Right lung (tissue), 5 donors: Measurements from ENCODE around the gene BUD13. TPM values are rescaled to one million over a fixed set of nuclear protein-coding genes. Genes with fewer than 3 reads are reported as not detected.
"Not testable (repeated sequence)": the region's sequence is repeated elsewhere in the genome, so short reads cannot be mapped to it uniquely, and the experiment has no call there.

Experiments used
- DNase-seq, 2 donors: peaks; one replicate each; pipeline ENCODE4 v3.0.0-alpha.2; 2013
- polyA plus RNA-seq, 5 donors: library from polyadenylated mRNA; unstranded; fragments of 120-200 nt; gene quantifications; one replicate each; pipeline versions ENCODE4 v1.2.1 to v1.2.3, GENCODE V29; 2013; ENCODE audit warnings: inconsistent platforms in 1 of 5, low replicate concordance in 1 of 5; ENCODE audit not compliant: insufficient read length in 5 of 5, insufficient read depth in 1 of 5

Gene BUD13
- polyA plus RNA-seq, 5 donors = 32.2 to 40.9 (median 35.1) TPM

- DNase-seq = no peak
These were observed 852 bp downstream of the BUD13 start for GRCh38 chr11:116771935-116772334.

GRCh38 chr11:116762132-116762531 lies 10.7 kb downstream of the BUD13 start:
- DNase-seq = no peak

- not testable (repeated sequence) for DNase-seq
These were observed 16.7 kb downstream of the BUD13 start for GRCh38 chr11:116756044-116756443.

- no peak for DNase-seq
These were observed 22.6 kb downstream of the BUD13 start for GRCh38 chr11:116750070-116750718.

- no peak for DNase-seq
These were observed 30.7 kb downstream of the BUD13 start for GRCh38 chr11:116742104-116742503.

- DNase-seq = no peak
These were observed 32.0 kb downstream of the BUD13 start for GRCh38 chr11:116740741-116741140.

GRCh38 chr11:116738975-116739374 lies 33.8 kb downstream of the BUD13 start:
- no peak for DNase-seq

GRCh38 chr11:116736763-116737162 lies 36.0 kb downstream of the BUD13 start:
- DNase-seq = no peak

GRCh38 chr11:116733969-116734508 lies 38.7 kb downstream of the BUD13 start:
- no peak for DNase-seq

GRCh38 chr11:116733043-116733755 lies 39.6 kb downstream of the BUD13 start:
- no peak for DNase-seq

- peak in 1 of 2 donors; percentile 41 for DNase-seq
These were observed 40.3 kb downstream of the BUD13 start for GRCh38 chr11:116732271-116733042.

- DNase-seq = no peak
These were observed 41.0 kb downstream of the BUD13 start for GRCh38 chr11:116731821-116732220.

GRCh38 chr11:116731097-116731761 lies 41.6 kb downstream of the BUD13 start:
- no peak for DNase-seq

- no peak for DNase-seq
These were observed 42.2 kb downstream of the BUD13 start for GRCh38 chr11:116730601-116731000.

- no peak for DNase-seq
These were observed 42.6 kb downstream of the BUD13 start for GRCh38 chr11:116730241-116730561.

GRCh38 chr11:116729501-116730240 lies 43.1 kb downstream of the BUD13 start:
- DNase-seq = no peak

GRCh38 chr11:116727990-116728389 lies 44.8 kb downstream of the BUD13 start:
- DNase-seq = no peak

- DNase-seq = no peak
These were observed 47.2 kb downstream of the BUD13 start for GRCh38 chr11:116725434-116726221.

- no peak for DNase-seq
These were observed 48.0 kb downstream of the BUD13 start for GRCh38 chr11:116724813-116725212.

- no peak for DNase-seq
These were observed 49.3 kb downstream of the BUD13 start for GRCh38 chr11:116723511-116723910.
